Suprapubic skin (tissue), 4 donors: ENCODE results near the gene TARM1. TPM values are rescaled to one million over a fixed set of nuclear protein-coding genes. Genes with fewer than 3 reads are reported as not detected.
A peak's percentile ranks its signal among the peaks of the same experiment; 100 is the strongest.

Experiments used
- DNase-seq, 2 donors: peaks; one replicate each; pipeline ENCODE4 v3.0.0-alpha.2; 2019; ENCODE audit warnings: low spot score in 2 of 2
- H3K27ac ChIP-seq: fragments of 200-600 bp; sonication (generic); one replicate; pipeline ENCODE4 v1.5.1; 2019
- H3K27me3 ChIP-seq: fragments of 200-600 bp; sonication (generic); one replicate; pipeline ENCODE4 v1.5.1; 2019
- H3K36me3 ChIP-seq: fragments of 200-600 bp; sonication (generic); one replicate; pipeline ENCODE4 v1.5.1; 2019
- H3K4me1 ChIP-seq: fragments of 200-600 bp; sonication (generic); one replicate; pipeline ENCODE4 v1.5.1; 2019
- H3K4me3 ChIP-seq: fragments of 200-600 bp; sonication (generic); one replicate; pipeline ENCODE4 v1.5.1; 2019; ENCODE audit warnings: mild to moderate bottlenecking
- H3K9me3 ChIP-seq: fragments of 200-600 bp; sonication (generic); one replicate; pipeline ENCODE4 v1.5.1; 2019
- EP300 ChIP-seq: sonication (generic); formaldehyde crosslinking; IDR thresholded peaks from one replicate; pipeline ENCODE4 v1.6.1; 2017; ENCODE audit warnings: antibody characterized with exemption
- POLR2A ChIP-seq, 2 donors: fragments of 450-650 bp; IDR thresholded peaks; one replicate each; pipeline ENCODE4 v1.6.1; 2017; ENCODE audit warnings: antibody characterized with exemption in 2 of 2, mild to moderate bottlenecking in 2 of 2, moderate library complexity in 2 of 2
- POLR2AphosphoS5 ChIP-seq, 3 donors: sonication (generic); formaldehyde crosslinking; IDR thresholded peaks; one replicate each; pipeline ENCODE4 v1.6.1; 2017; ENCODE audit warnings: antibody characterized with exemption in 3 of 3
- WGBS: methylation state at CpG from one replicate; pipeline ENCODE4 v1.1.5; 2018; 5-methylcytosine and 5-hydroxymethylcytosine counted together
- total RNA-seq, 4 donors: library from RNA; depleted of rRNA; stranded (reverse); fragments of >200 nt; gene quantifications; one replicate each; pipeline ENCODE4 v1.1.0, GENCODE V29; 2016
- TF ChIP-seq, protein P1 (sequence below), 2 donors: fragments of 200-600 bp in 1 of 2; fragments of 450-650 bp in 1 of 2; sonication (generic) in 1 of 2; IDR thresholded peaks; one replicate each; pipeline ENCODE4 v1.5.1; 2016 to 2019; ENCODE audit warnings: antibody characterized with exemption in 2 of 2, mild to moderate bottlenecking in 1 of 2, moderate library complexity in 1 of 2

The TARM1 gene
- total RNA-seq, 4 donors from 2014 or later = not detected

DNA sequence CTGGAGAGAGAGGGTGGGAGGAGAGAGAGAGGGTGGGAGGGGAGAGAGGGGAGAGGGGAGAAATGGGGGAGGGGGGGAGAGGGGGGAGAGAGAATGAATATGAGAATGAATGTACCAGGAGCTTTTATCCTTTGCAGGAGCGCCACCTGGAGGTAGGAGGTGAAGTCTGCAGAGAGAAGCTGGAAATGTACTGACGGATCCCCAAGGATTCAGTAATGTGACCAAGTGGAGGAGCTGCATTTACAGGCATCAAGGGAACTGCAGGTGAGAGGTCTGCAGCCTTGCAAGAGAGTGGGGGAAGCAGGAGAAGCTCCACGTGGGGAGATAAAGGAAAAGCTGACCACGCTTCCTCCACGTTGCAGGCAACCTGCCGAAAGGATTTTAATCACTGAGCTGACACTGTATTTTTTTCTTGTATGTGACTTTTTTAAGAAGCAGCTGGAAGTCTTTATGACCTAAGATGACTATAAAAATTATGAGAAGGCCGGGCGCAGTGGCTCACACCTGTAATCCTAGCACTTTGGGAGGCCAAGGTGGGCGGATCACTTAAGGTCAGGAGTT is 51.2 kb downstream of the TARM1 start:
- DNase-seq = no peak
- WGBS = 33% methylated on average over 9 of the region's 9 CpGs
- TF ChIP-seq POLR2A (IDR thresholded peaks at IDR 0.05) (no peak), EP300 (no peak), POLR2AphosphoS5 (IDR thresholded peaks at IDR 0.05) (no peak)
- TF ChIP-seq, protein P1, sequence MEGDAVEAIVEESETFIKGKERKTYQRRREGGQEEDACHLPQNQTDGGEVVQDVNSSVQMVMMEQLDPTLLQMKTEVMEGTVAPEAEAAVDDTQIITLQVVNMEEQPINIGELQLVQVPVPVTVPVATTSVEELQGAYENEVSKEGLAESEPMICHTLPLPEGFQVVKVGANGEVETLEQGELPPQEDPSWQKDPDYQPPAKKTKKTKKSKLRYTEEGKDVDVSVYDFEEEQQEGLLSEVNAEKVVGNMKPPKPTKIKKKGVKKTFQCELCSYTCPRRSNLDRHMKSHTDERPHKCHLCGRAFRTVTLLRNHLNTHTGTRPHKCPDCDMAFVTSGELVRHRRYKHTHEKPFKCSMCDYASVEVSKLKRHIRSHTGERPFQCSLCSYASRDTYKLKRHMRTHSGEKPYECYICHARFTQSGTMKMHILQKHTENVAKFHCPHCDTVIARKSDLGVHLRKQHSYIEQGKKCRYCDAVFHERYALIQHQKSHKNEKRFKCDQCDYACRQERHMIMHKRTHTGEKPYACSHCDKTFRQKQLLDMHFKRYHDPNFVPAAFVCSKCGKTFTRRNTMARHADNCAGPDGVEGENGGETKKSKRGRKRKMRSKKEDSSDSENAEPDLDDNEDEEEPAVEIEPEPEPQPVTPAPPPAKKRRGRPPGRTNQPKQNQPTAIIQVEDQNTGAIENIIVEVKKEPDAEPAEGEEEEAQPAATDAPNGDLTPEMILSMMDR (IDR thresholded peaks at IDR 0.05) = peak; percentile 4 to 66
- Histone ChIP-seq H3K27ac (no peak overlapping the region), H3K36me3 (no peaks in the 10 kb centered on the region), H3K4me3 (no peak overlapping the region), H3K4me1 (no peaks in the 10 kb centered on the region), H3K9me3 (no peaks in the 10 kb centered on the region), H3K27me3 (peaks cover 25% of the 10 kb centered on the region)

DNA sequence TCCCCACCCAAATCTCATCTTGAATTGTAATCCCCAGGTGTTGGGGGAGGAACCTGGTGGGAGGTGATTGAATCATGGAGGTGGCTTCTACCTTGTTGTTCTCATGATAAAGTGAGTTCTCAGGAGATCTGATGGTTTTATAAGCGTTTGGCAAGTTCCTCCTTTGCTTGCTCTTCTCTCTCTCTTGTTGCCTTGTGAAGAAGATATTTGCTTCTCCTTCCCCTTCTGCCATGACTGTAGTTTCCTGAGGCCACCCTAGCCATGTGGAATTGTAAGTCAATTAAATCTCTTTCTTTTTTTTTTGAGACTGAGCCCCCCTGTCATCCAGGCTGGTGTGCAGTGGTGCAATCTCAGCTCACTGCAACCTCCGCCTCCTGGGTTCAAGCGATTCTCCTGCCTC is 51.9 kb downstream of the TARM1 start:
- WGBS = 78% methylated on average over 3 of the region's 3 CpGs
- H3K27me3 ChIP-seq = peaks cover 32% of the 10 kb centered on the region
- TF ChIP-seq EP300 (no peak), POLR2AphosphoS5 (IDR thresholded peaks at IDR 0.05) (no peak), POLR2A (IDR thresholded peaks at IDR 0.05) (no peak)
- TF ChIP-seq, protein P1 (IDR thresholded peaks at IDR 0.05) = no peak

DNA sequence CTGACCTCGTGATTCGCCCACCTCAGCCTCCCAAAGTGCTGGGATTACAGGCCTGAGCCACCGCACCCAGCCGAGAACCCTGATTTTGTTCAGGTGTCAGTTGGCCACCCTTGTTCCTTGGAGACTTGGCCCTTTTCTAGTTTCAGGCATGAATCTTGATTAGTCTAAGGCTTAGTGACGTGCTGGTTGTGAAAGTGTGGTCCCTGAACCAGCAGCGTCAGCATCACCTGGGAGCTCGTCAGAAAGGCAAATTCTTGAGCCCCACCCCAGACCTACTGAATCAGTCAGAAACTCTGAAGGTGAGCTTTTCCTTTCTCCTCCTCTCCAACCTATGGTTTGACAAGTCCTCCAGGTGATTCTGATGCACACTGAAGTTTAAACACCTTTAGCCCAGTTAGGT is 54.5 kb downstream of the TARM1 start:
- Histone ChIP-seq H3K27ac (no peak overlapping the region), H3K4me3 (no peak overlapping the region), H3K36me3 (no peaks in the 10 kb centered on the region), H3K27me3 (peaks cover 35% of the 10 kb centered on the region), H3K4me1 (peaks cover 6% of the 10 kb centered on the region), H3K9me3 (no peaks in the 10 kb centered on the region)
- no peak for DNase-seq
- 59% methylated on average over 7 of the region's 7 CpGs for WGBS
- no peak for TF ChIP-seq EP300
- no peak for TF ChIP-seq POLR2AphosphoS5 (IDR thresholded peaks at IDR 0.05)

More for the DNA sequence above, 51.9 kb downstream of the TARM1 start:
- Histone ChIP-seq H3K27ac (no peak overlapping the region), H3K4me3 (no peak overlapping the region), H3K9me3 (no peaks in the 10 kb centered on the region), H3K4me1 (no peaks in the 10 kb centered on the region), H3K36me3 (no peaks in the 10 kb centered on the region)
- no peak for DNase-seq

DNA sequence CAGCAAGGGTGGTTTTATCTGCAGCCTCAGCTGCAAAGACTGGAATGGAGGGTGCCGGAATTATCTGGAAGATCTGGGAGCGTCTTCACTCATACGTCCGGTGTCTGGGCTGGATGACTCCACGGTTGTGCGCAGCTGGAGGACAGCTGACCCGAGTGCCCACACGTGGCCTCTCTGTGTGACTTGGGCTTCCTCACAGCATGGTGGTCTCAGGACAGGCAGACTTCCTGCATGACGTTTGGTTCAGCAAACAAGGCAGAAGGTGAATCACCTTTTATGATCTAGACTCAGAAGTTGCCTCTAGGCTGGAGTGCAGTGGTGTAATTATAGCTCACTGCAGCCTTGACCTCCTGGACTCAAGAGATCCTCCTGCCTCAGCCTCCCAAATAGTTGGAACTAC is 56.5 kb downstream of the TARM1 start:
- WGBS = 83% methylated on average over 9 of the region's 9 CpGs
- H3K27me3 ChIP-seq = peaks cover 25% of the 10 kb centered on the region
- peaks cover 6% of the 10 kb centered on the region for H3K4me1 ChIP-seq
- H3K36me3 ChIP-seq = no peaks in the 10 kb centered on the region
- TF ChIP-seq EP300 = no peak
- no peak for TF ChIP-seq POLR2AphosphoS5 (IDR thresholded peaks at IDR 0.05)
- TF ChIP-seq POLR2A (IDR thresholded peaks at IDR 0.05) = no peak
- TF ChIP-seq, protein P1 (IDR thresholded peaks at IDR 0.05) = no peak
- H3K9me3 ChIP-seq = no peaks in the 10 kb centered on the region
- no peak overlapping the region for H3K4me3 ChIP-seq
- DNase-seq = no peak
- no peak overlapping the region for H3K27ac ChIP-seq

DNA sequence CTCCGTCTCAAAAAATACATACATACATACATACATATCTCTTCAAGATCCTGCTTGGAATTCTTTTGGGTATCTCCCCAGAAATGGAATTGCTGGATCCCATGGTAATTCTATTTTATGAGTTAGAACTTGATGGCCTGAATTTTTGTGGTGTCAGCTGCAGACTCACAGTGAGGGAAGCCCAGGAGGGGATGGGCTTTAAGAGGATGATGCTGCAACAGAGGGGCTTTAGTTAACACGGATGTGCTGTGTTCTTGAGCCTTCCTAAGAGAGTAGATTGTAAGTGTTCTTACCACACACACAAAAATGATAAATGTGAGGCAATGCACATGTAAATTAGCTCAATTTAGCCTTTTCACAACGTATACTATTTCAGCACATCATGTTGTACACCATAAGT is 58.0 kb downstream of the TARM1 start:
- no peaks in the 10 kb centered on the region for H3K36me3 ChIP-seq
- H3K4me1 ChIP-seq = peaks cover 6% of the 10 kb centered on the region
- DNase-seq = no peak
- peaks cover 20% of the 10 kb centered on the region for H3K27me3 ChIP-seq
- TF ChIP-seq, protein P1 (IDR thresholded peaks at IDR 0.05) = no peak
- TF ChIP-seq POLR2A (IDR thresholded peaks at IDR 0.05) (no peak), POLR2AphosphoS5 (IDR thresholded peaks at IDR 0.05) (no peak), EP300 (no peak)
- H3K27ac ChIP-seq = no peak overlapping the region
- H3K4me3 ChIP-seq = no peak overlapping the region
- no peaks in the 10 kb centered on the region for H3K9me3 ChIP-seq
- WGBS = 41% methylated on average over 3 of the region's 3 CpGs

DNA sequence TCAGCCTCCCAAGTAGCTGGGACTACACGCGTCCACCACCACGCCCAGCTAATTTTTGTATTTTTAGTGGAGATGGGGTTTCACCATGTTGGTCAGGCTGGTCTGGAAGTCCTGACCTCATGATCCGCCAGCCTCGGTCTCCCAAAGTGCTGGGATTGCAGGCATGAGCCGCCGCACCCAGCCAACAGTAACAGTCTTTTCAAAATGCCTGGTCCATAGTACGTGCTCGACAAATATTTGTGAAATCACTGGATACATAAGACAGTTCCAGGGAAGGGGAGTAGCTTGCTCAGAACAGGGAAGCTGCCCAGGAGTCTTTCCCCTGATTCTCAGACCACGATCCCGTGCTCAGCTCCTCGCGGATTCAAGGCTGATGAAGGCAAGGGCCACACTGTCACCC is 59.2 kb downstream of the TARM1 start:
- Histone ChIP-seq H3K36me3 (no peaks in the 10 kb centered on the region), H3K27ac (no peak overlapping the region), H3K27me3 (peaks cover 17% of the 10 kb centered on the region), H3K9me3 (no peaks in the 10 kb centered on the region), H3K4me1 (peaks cover 6% of the 10 kb centered on the region), H3K4me3 (no peak overlapping the region)
- TF ChIP-seq POLR2AphosphoS5 (IDR thresholded peaks at IDR 0.05) (no peak), EP300 (no peak), POLR2A (IDR thresholded peaks at IDR 0.05) (no peak)
- TF ChIP-seq, protein P1 (IDR thresholded peaks at IDR 0.05) = no peak
- no peak for DNase-seq
- WGBS = 78% methylated on average over 13 of the region's 13 CpGs
